ENCODE data around the gene TMEM121. TPM values are rescaled to one million over a fixed set of nuclear protein-coding genes. Genes with fewer than 3 reads are reported as not detected.

The TMEM121 gene
- total and polyA plus RNA-seq, 2 of the 8 experiments (the other 6 are each of a cell fraction or from before 2014, with no cell fraction given): 1.9 TPM; not detected in 1

DNA sequence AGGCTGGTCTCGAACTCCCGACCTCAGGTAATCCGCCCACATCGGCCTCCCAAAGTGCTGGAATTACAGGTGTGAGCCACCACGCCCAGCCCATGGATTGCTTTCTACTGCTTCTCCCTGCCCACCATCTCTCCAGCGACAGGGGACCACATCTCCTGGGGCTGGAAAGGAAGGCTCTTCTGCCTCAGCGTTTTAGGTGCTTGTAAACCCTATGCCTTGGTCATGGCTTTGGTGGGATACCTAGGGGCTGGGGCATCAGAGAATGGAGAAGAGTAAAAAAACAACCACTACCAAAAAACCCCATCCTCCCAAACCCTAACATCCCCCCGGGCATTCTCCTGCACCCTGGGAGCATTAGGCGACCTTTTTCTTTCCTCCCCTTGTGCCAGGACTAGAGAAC is 1.1 kb upstream of the TMEM121 start (continued):
- TF ChIP-seq, protein P1, sequence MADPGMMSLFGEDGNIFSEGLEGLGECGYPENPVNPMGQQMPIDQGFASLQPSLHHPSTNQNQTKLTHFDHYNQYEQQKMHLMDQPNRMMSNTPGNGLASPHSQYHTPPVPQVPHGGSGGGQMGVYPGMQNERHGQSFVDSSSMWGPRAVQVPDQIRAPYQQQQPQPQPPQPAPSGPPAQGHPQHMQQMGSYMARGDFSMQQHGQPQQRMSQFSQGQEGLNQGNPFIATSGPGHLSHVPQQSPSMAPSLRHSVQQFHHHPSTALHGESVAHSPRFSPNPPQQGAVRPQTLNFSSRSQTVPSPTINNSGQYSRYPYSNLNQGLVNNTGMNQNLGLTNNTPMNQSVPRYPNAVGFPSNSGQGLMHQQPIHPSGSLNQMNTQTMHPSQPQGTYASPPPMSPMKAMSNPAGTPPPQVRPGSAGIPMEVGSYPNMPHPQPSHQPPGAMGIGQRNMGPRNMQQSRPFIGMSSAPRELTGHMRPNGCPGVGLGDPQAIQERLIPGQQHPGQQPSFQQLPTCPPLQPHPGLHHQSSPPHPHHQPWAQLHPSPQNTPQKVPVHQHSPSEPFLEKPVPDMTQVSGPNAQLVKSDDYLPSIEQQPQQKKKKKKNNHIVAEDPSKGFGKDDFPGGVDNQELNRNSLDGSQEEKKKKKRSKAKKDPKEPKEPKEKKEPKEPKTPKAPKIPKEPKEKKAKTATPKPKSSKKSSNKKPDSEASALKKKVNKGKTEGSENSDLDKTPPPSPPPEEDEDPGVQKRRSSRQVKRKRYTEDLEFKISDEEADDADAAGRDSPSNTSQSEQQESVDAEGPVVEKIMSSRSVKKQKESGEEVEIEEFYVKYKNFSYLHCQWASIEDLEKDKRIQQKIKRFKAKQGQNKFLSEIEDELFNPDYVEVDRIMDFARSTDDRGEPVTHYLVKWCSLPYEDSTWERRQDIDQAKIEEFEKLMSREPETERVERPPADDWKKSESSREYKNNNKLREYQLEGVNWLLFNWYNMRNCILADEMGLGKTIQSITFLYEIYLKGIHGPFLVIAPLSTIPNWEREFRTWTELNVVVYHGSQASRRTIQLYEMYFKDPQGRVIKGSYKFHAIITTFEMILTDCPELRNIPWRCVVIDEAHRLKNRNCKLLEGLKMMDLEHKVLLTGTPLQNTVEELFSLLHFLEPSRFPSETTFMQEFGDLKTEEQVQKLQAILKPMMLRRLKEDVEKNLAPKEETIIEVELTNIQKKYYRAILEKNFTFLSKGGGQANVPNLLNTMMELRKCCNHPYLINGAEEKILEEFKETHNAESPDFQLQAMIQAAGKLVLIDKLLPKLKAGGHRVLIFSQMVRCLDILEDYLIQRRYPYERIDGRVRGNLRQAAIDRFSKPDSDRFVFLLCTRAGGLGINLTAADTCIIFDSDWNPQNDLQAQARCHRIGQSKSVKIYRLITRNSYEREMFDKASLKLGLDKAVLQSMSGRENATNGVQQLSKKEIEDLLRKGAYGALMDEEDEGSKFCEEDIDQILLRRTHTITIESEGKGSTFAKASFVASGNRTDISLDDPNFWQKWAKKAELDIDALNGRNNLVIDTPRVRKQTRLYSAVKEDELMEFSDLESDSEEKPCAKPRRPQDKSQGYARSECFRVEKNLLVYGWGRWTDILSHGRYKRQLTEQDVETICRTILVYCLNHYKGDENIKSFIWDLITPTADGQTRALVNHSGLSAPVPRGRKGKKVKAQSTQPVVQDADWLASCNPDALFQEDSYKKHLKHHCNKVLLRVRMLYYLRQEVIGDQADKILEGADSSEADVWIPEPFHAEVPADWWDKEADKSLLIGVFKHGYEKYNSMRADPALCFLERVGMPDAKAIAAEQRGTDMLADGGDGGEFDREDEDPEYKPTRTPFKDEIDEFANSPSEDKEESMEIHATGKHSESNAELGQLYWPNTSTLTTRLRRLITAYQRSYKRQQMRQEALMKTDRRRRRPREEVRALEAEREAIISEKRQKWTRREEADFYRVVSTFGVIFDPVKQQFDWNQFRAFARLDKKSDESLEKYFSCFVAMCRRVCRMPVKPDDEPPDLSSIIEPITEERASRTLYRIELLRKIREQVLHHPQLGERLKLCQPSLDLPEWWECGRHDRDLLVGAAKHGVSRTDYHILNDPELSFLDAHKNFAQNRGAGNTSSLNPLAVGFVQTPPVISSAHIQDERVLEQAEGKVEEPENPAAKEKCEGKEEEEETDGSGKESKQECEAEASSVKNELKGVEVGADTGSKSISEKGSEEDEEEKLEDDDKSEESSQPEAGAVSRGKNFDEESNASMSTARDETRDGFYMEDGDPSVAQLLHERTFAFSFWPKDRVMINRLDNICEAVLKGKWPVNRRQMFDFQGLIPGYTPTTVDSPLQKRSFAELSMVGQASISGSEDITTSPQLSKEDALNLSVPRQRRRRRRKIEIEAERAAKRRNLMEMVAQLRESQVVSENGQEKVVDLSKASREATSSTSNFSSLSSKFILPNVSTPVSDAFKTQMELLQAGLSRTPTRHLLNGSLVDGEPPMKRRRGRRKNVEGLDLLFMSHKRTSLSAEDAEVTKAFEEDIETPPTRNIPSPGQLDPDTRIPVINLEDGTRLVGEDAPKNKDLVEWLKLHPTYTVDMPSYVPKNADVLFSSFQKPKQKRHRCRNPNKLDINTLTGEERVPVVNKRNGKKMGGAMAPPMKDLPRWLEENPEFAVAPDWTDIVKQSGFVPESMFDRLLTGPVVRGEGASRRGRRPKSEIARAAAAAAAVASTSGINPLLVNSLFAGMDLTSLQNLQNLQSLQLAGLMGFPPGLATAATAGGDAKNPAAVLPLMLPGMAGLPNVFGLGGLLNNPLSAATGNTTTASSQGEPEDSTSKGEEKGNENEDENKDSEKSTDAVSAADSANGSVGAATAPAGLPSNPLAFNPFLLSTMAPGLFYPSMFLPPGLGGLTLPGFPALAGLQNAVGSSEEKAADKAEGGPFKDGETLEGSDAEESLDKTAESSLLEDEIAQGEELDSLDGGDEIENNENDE (IDR thresholded peaks at IDR 0.05; ENCODE audit: insufficient replicate concordance, low read length): no peak
- no peak for TF ChIP-seq BACH1 (IDR thresholded peaks at IDR 0.05; ENCODE audit: low read length)
- TF ChIP-seq SRF (IDR thresholded peaks at IDR 0.05; ENCODE audit: low read depth, low read length): no peak
- TF ChIP-seq BCL11A (IDR thresholded peaks at IDR 0.05; ENCODE audit: low read depth in 2 of 2, low read length in 2 of 2): no peak
- no peak for TF ChIP-seq SIRT6 (IDR thresholded peaks at IDR 0.05; ENCODE audit: low read length)
- TF ChIP-seq RXRA (IDR thresholded peaks at IDR 0.05; ENCODE audit: insufficient read depth, low read depth, low read length): no peak
- TF ChIP-seq SP4 (IDR thresholded peaks at IDR 0.05; ENCODE audit: low read length): no peak
- no peak for TF ChIP-seq EZH2 (IDR thresholded peaks at IDR 0.05; ENCODE audit: low read depth, low read length, severe bottlenecking)
- TF ChIP-seq, protein P2, sequence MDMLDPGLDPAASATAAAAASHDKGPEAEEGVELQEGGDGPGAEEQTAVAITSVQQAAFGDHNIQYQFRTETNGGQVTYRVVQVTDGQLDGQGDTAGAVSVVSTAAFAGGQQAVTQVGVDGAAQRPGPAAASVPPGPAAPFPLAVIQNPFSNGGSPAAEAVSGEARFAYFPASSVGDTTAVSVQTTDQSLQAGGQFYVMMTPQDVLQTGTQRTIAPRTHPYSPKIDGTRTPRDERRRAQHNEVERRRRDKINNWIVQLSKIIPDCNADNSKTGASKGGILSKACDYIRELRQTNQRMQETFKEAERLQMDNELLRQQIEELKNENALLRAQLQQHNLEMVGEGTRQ (IDR thresholded peaks at IDR 0.05; ENCODE audit: low read length): no peak

Measured in H1 (cell line).